HepG2 (cell line): ENCODE data around the gene PLA2G4A.

Experiments used
- BCLAF1 ChIP-seq: fragments of 450-650 bp; IDR thresholded peaks from 2 replicates; pipeline ENCODE4 v1.6.1; 2017; ENCODE audit warnings: mild to moderate bottlenecking
- CBFB ChIP-seq: sonication (generic); formaldehyde crosslinking; IDR thresholded peaks from 2 replicates; pipeline ENCODE4 v1.4.0; 2020; ENCODE audit warnings: missing genetic modification reagents
- CCDC6 ChIP-seq: sonication (generic); formaldehyde crosslinking; IDR thresholded peaks from 2 replicates; pipeline ENCODE4 v1.8.1; 2022; ENCODE audit warnings: mild to moderate bottlenecking, missing genetic modification reagents, moderate library complexity
- CTCF ChIP-seq: sonication (generic); formaldehyde crosslinking; IDR thresholded peaks from 2 replicates; pipeline ENCODE4 v1.5.0; 2020; ENCODE audit warnings: mild to moderate bottlenecking, missing genetic modification reagents, moderate library complexity
- ELF1 ChIP-seq: sonication (generic); formaldehyde crosslinking; IDR thresholded peaks from 2 replicates; pipeline ENCODE4 v1.4.0; 2020; ENCODE audit warnings: missing genetic modification reagents
- EP300 ChIP-seq, 3 experiments: sonication (generic) in 1 of 3; formaldehyde crosslinking in 1 of 3; IDR thresholded peaks; 2 replicates each; pipeline versions ENCODE4 v1.5.1 to v1.6.1; 2011 to 2020; ENCODE audit warnings: low read depth in 2 of 3, low read length in 2 of 3, borderline replicate concordance in 1 of 3, improper control_type of control experiment in 1 of 3, mild to moderate bottlenecking in 1 of 3, missing genetic modification reagents in 1 of 3, moderate library complexity in 1 of 3
- ETV6 ChIP-seq: sonication (generic); formaldehyde crosslinking; conservative IDR thresholded peaks from 2 replicates; pipeline ENCODE4 v1.4.0; 2020; ENCODE audit warnings: missing genetic modification reagents
- POLR2A ChIP-seq, 2 experiments: IDR thresholded peaks; 2 replicates each; pipeline ENCODE4 v1.6.1; 2011; ENCODE audit warnings: low read depth in 2 of 2, low read length in 2 of 2, mild to moderate bottlenecking in 1 of 2, moderate library complexity in 1 of 2; ENCODE audit not compliant: insufficient read depth in 1 of 2
- RAD21 ChIP-seq: fragments of 450-650 bp; formaldehyde crosslinking; IDR thresholded peaks from 2 replicates; pipeline ENCODE4 v1.5.0; 2020; ENCODE audit warnings: mild to moderate bottlenecking
- ZNF121 ChIP-seq: sonication (generic); formaldehyde crosslinking; IDR thresholded peaks from 2 replicates; pipeline ENCODE4 v1.5.0; 2020; ENCODE audit warnings: mild to moderate bottlenecking, missing genetic modification reagents
- ZNF256 ChIP-seq: sonication (generic); formaldehyde crosslinking; conservative IDR thresholded peaks from 2 replicates; pipeline ENCODE4 v1.4.0; 2020; ENCODE audit warnings: missing genetic modification reagents
- ZNF572 ChIP-seq: sonication (generic); formaldehyde crosslinking; IDR thresholded peaks from 2 replicates; pipeline ENCODE4 v1.5.1; 2020; ENCODE audit warnings: mild to moderate bottlenecking, missing genetic modification reagents
- TF ChIP-seq, protein P1 (sequence below): IDR thresholded peaks from 2 replicates; pipeline ENCODE4 v1.6.1; 2016; ENCODE audit warnings: low read depth, missing genetic modification reagents, missing compliant biosample characterization
- TF ChIP-seq, protein P2 (sequence below): IDR thresholded peaks from 2 replicates; pipeline ENCODE4 v1.6.1; 2016; ENCODE audit warnings: low read depth, borderline replicate concordance

DNA sequence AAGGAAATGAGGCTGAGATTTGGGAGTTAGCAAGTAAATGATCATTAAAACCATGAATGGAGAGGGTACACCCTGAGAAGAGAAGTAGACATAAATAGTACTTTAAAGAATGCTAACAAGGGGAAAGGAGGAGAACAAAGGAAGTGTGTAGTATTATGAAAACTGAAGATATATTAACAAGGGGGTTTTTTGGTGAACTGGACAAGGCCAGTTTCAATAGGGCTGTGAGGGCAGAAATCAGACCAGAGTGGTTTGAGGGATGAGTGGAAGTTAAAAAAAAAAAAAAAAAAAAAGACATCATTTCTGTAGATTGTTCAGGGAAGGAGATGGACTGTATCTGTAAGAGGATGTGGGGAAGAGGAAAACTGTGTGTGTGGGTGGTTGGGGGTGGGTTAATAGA lies 137.1 kb downstream of the PLA2G4A start:
- TF ChIP-seq ZNF121, result no peak
- no peak for TF ChIP-seq RAD21 (CRISPR knock-in tag)
- no peak for TF ChIP-seq CTCF (CRISPR knock-in tag)
- TF ChIP-seq ZNF256 (CRISPR knock-in tag), result no peak
- TF ChIP-seq, protein P1, sequence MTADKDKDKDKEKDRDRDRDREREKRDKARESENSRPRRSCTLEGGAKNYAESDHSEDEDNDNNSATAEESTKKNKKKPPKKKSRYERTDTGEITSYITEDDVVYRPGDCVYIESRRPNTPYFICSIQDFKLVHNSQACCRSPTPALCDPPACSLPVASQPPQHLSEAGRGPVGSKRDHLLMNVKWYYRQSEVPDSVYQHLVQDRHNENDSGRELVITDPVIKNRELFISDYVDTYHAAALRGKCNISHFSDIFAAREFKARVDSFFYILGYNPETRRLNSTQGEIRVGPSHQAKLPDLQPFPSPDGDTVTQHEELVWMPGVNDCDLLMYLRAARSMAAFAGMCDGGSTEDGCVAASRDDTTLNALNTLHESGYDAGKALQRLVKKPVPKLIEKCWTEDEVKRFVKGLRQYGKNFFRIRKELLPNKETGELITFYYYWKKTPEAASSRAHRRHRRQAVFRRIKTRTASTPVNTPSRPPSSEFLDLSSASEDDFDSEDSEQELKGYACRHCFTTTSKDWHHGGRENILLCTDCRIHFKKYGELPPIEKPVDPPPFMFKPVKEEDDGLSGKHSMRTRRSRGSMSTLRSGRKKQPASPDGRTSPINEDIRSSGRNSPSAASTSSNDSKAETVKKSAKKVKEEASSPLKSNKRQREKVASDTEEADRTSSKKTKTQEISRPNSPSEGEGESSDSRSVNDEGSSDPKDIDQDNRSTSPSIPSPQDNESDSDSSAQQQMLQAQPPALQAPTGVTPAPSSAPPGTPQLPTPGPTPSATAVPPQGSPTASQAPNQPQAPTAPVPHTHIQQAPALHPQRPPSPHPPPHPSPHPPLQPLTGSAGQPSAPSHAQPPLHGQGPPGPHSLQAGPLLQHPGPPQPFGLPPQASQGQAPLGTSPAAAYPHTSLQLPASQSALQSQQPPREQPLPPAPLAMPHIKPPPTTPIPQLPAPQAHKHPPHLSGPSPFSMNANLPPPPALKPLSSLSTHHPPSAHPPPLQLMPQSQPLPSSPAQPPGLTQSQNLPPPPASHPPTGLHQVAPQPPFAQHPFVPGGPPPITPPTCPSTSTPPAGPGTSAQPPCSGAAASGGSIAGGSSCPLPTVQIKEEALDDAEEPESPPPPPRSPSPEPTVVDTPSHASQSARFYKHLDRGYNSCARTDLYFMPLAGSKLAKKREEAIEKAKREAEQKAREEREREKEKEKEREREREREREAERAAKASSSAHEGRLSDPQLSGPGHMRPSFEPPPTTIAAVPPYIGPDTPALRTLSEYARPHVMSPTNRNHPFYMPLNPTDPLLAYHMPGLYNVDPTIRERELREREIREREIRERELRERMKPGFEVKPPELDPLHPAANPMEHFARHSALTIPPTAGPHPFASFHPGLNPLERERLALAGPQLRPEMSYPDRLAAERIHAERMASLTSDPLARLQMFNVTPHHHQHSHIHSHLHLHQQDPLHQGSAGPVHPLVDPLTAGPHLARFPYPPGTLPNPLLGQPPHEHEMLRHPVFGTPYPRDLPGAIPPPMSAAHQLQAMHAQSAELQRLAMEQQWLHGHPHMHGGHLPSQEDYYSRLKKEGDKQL (CRISPR knock-in tag), result no peak
- no peak for TF ChIP-seq ZNF572
- no peak for TF ChIP-seq EP300 (IDR thresholded peaks at IDR 0.05; ENCODE audit: low read depth in 2 of 2, low read length in 2 of 2)
- TF ChIP-seq EP300 (CRISPR knock-in tag; IDR thresholded peaks at IDR 0.05; ENCODE audit: borderline replicate concordance), result no peak
- TF ChIP-seq CCDC6, result no peak
- no peak for TF ChIP-seq CBFB (CRISPR knock-in tag)
- TF ChIP-seq BCLAF1, result no peak
- TF ChIP-seq ELF1 (CRISPR knock-in tag), result no peak
- TF ChIP-seq ETV6 (CRISPR knock-in tag), result no peak
- no peak for TF ChIP-seq POLR2A (IDR thresholded peaks at IDR 0.05; ENCODE audit: insufficient read depth in 1 of 2, low read depth in 2 of 2, low read length in 2 of 2)
- TF ChIP-seq, protein P2, sequence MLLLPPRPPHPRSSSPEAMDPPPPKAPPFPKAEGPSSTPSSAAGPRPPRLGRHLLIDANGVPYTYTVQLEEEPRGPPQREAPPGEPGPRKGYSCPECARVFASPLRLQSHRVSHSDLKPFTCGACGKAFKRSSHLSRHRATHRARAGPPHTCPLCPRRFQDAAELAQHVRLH (CRISPR knock-in tag), result no peak
